ENCODE measurements around the gene KRT75. TPM values are rescaled to one million over a fixed set of nuclear protein-coding genes. Genes with fewer than 3 reads are reported as not detected.

The KRT75 gene
- total RNA-seq, 2 donors from 2014 or later = 0.10 TPM; not detected in 1

DNA sequence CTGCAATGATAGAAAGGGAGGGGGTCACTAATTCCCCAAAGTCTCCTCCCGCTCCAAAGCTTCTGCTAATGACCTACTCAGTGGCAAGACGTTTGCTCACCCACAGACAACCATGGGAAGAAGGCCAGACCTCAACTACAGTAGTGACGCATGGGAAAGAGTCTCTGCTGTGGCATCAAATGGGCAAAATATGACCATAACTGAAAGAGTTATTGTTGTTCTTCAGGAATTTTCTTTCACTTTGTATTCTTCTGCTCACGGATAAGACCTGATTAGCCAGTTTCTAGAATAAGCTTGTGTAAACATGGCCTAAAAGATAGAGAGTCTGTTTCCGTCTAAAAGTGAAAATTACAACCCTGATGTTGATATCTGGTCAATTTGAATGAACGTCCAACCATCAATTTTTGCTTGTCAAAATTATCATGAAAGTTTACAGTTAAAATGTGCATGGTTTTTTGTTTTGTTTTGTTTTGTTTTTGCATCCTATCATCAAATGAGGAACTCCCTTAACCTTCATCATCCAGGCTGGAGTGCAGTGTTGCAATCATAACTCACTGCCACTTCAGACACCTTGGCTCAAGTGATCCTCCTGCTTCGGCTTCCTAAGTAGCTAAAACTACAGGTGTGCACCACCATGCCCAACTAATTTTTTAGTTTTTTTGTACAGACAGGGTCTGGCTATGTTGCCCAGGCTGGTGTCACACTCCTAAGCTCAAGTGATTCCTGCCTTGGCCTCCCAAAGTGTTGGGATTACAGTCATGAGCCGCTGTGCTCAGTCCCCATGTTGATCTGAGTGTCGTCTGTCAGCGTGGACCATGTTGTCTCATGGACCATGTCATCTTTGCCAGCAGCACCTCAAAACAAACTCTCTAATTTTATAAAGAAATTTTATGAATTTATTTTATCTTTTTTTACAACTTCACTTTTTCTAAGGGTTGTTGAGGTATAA, 10.8 kb upstream of the KRT75 start:
- H3K36me3 ChIP-seq = no peaks in the 10 kb centered on the region
- no peak for DNase-seq
- no peaks in the 10 kb centered on the region for H3K27me3 ChIP-seq
- no peak overlapping the region for H3K27ac ChIP-seq
- no peaks in the 10 kb centered on the region for H3K9me3 ChIP-seq
- intact Hi-C loops (cut with DNase I) = no loop called here
- no peak overlapping the region for H3K9ac ChIP-seq (ENCODE audit: low read depth in 2 of 2, low read length in 2 of 2)
- no peak overlapping the region for H3K4me3 ChIP-seq
- TF ChIP-seq, protein P1, sequence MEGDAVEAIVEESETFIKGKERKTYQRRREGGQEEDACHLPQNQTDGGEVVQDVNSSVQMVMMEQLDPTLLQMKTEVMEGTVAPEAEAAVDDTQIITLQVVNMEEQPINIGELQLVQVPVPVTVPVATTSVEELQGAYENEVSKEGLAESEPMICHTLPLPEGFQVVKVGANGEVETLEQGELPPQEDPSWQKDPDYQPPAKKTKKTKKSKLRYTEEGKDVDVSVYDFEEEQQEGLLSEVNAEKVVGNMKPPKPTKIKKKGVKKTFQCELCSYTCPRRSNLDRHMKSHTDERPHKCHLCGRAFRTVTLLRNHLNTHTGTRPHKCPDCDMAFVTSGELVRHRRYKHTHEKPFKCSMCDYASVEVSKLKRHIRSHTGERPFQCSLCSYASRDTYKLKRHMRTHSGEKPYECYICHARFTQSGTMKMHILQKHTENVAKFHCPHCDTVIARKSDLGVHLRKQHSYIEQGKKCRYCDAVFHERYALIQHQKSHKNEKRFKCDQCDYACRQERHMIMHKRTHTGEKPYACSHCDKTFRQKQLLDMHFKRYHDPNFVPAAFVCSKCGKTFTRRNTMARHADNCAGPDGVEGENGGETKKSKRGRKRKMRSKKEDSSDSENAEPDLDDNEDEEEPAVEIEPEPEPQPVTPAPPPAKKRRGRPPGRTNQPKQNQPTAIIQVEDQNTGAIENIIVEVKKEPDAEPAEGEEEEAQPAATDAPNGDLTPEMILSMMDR (IDR thresholded peaks at IDR 0.05) = no peak
- no peaks in the 10 kb centered on the region for H3K4me1 ChIP-seq

- no peak for DNase-seq
- no peaks in the 10 kb centered on the region for H3K4me1 ChIP-seq
- TF ChIP-seq, protein P1 (IDR thresholded peaks at IDR 0.05) = no peak
- no peaks in the 10 kb centered on the region for H3K27me3 ChIP-seq
- no peak overlapping the region for H3K9ac ChIP-seq (ENCODE audit: low read depth in 2 of 2, low read length in 2 of 2)
- H3K9me3 ChIP-seq = no peaks in the 10 kb centered on the region
- H3K4me3 ChIP-seq = no peak overlapping the region
- intact Hi-C loops (cut with DNase I) = no loop called here
- H3K27ac ChIP-seq = no peak overlapping the region
- H3K36me3 ChIP-seq = no peaks in the 10 kb centered on the region
Measured at GRCh38 chr12:52443966-52444365, 9.8 kb upstream of the KRT75 start.

GRCh38 chr12:52442600-52443061, 8.5 kb upstream of the KRT75 start:
- H3K9me3 ChIP-seq = no peaks in the 10 kb centered on the region
- no peak overlapping the region for H3K4me3 ChIP-seq
- H3K9ac ChIP-seq (ENCODE audit: low read depth in 2 of 2, low read length in 2 of 2) = no peak overlapping the region
- H3K27ac ChIP-seq = no peak overlapping the region
- H3K36me3 ChIP-seq = no peaks in the 10 kb centered on the region
- DNase-seq = no peak
- TF ChIP-seq, protein P1 (IDR thresholded peaks at IDR 0.05) = no peak
- intact Hi-C loops (cut with DNase I) = no loop called here
- no peaks in the 10 kb centered on the region for H3K27me3 ChIP-seq
- no peaks in the 10 kb centered on the region for H3K4me1 ChIP-seq

- Histone ChIP-seq H3K9ac (ENCODE audit: low read depth in 2 of 2, low read length in 2 of 2) (no peak overlapping the region), H3K4me3 (no peak overlapping the region), H3K4me1 (no peaks in the 10 kb centered on the region), H3K27me3 (no peaks in the 10 kb centered on the region), H3K9me3 (no peaks in the 10 kb centered on the region), H3K36me3 (no peaks in the 10 kb centered on the region), H3K27ac (no peak overlapping the region)
- TF ChIP-seq, protein P1 (IDR thresholded peaks at IDR 0.05) = no peak
- intact Hi-C loops (cut with DNase I) = no loop called here
- DNase-seq = no peak
Measured at GRCh38 chr12:52441320-52441911, 7.2 kb upstream of the KRT75 start.

DNA sequence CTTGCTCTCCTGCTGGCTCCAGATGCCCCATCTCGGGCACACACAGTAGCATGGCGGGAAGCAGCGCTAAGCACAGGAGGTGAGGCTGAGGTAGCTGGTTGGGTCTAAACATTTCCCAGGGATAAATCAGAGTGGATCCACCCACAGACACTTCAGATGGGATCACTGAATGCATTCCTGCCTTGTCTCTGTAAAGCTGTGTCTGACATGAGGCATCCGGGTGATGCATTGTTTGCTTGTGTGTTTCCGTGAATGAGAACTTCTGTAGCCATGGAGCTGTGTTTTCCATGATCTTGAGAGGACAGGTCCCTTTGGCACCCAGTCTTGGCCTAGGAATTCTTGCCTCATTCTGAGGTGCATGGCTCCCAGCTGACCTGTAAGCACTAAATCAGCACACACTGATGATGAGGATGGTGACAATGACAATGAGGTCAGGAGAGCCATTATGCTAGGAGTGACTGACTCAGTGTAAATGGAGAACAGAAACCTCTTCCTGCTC, 6.7 kb upstream of the KRT75 start:
- DNase-seq = no peak
- no peaks in the 10 kb centered on the region for H3K36me3 ChIP-seq
- TF ChIP-seq, protein P1 (IDR thresholded peaks at IDR 0.05) = no peak
- no peak overlapping the region for H3K4me3 ChIP-seq
- no peaks in the 10 kb centered on the region for H3K9me3 ChIP-seq
- no peak overlapping the region for H3K27ac ChIP-seq
- no peaks in the 10 kb centered on the region for H3K27me3 ChIP-seq
- no peaks in the 10 kb centered on the region for H3K4me1 ChIP-seq
- intact Hi-C loops (cut with DNase I) = no loop called here
- no peak overlapping the region for H3K9ac ChIP-seq (ENCODE audit: low read depth in 2 of 2, low read length in 2 of 2)

Measured in colonic mucosa (tissue), 4 donors.